Hepatic stellate cell (primary cell): ENCODE results near the gene SPATS2L.

Experiments
- DNase-seq: peaks from one replicate; pipeline ENCODE4 v3.0.0; 2011; ENCODE audit warnings: low spot score

SPATS2L gene

GRCh38 chr2:200506679-200507078, 200.2 kb downstream of the SPATS2L start:
- no peak for DNase-seq

GRCh38 chr2:200507179-200507578, 200.7 kb downstream of the SPATS2L start:
- DNase-seq, result no peak

- peak; percentile 27 for DNase-seq
Measured at GRCh38 chr2:200509235-200509611, 202.7 kb downstream of the SPATS2L start.

- peak; percentile 91 for DNase-seq
Measured at GRCh38 chr2:200509612-200510433, 203.3 kb downstream of the SPATS2L start, which contains the start of gene KCTD18. Gene KCTD18, minus strand, starts transcription at chr2:200510068. Its CDS starts 3,052 bp downstream, at chr2:200507016.

GRCh38 chr2:200515155-200515554, 208.7 kb downstream of the SPATS2L start:
- no peak for DNase-seq

- DNase-seq, result no peak
Measured at GRCh38 chr2:200523158-200523557, 216.7 kb downstream of the SPATS2L start.

GRCh38 chr2:200523604-200524003, 217.1 kb downstream of the SPATS2L start:
- DNase-seq, result no peak

GRCh38 chr2:200525066-200525465, 218.6 kb downstream of the SPATS2L start:
- no peak for DNase-seq

GRCh38 chr2:200525551-200525881, 219.0 kb downstream of the SPATS2L start:
- no peak for DNase-seq

- peak; percentile 94 for DNase-seq
Measured at GRCh38 chr2:200525882-200526651, 219.6 kb downstream of the SPATS2L start, which contains the start of gene SGO2. Gene SGO2, plus strand, starts transcription at chr2:200526207. Its CDS starts 6,769 bp downstream, at chr2:200532976.

GRCh38 chr2:200528228-200528627, 221.7 kb downstream of the SPATS2L start:
- DNase-seq, result no peak
